Measurements from ENCODE around the gene M1AP. TPM values are rescaled to one million over a fixed set of nuclear protein-coding genes. Genes with fewer than 3 reads are reported as not detected.
A peak's percentile ranks its signal among the peaks of the same experiment; 100 is the strongest.

M1AP gene
- polyA plus RNA-seq, 1 donor (not counting 4 experiments of a cell fraction or from before 2014, with no cell fraction given) = 0.21 TPM

DNA sequence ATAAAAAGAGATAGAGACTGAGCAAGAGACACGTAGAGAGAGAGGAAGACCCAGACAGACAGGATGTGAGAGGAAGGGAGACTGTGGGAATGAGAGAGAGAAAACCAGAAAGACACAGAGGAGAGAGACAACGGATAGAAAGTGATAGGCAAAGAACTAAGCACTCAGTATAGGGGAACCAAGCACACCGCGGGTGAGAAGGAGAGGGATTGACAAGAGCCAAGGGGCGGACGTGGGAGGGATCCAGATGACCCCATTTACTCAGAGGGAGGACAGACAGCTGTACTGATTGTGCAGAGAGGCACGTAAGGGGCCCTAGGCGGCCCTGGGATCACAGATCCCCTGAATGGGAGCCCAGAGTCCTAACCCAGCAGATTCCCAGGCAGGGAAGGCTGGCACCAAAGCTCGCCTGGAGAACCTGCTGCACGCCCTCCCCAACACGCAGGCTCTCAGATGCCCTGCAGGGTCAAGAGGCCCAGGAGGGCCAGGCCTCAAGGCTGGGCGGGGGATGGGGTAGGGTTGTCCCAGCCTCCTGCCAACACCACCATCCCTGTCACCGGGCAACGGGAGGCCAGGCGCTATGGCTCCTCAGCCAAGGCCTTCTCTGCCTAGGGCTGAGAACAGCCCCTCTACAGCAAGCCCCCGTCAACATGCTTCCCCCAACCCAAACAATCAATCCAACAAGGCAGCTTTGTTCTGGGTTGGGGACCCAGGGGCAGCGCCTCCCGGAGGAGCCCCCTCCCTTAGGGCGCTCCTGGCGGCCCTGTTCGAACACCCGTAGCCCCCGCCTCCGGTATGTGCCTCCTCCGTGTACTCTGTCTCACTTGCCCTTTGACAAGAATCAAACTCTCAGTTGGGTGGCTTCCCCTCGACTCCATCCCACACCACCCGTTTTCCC is 95.0 kb downstream of the M1AP start:
- peak overlapping the region; percentile 77 for H3K4me2 ChIP-seq (ENCODE audit: control insufficient read depth, extremely low read depth, insufficient read depth, low read depth, low read length)
- no peak overlapping the region for H3K9ac ChIP-seq (ENCODE audit: control insufficient read depth, extremely low read depth, insufficient read depth, low read length)
- DNase-seq (ENCODE audit: low read depth, low spot score) (no peak), FAIRE-seq (no peak)
- dilution Hi-C loops (cut with MboI; ENCODE audit: extremely low pct_ligation_motif_present, low sequenced_read_pairs) = no loop called here
- no peaks in the 10 kb centered on the region for H3K9me1 ChIP-seq (ENCODE audit: control insufficient read depth, extremely low read depth, insufficient read depth, low read length)
- H3K27ac ChIP-seq (ENCODE audit: control insufficient read depth, insufficient read depth, low read length) = no peak overlapping the region
- H3K27me3 ChIP-seq (ENCODE audit: control insufficient read depth, extremely low read depth, insufficient read depth, low read length) = peaks cover 16% of the 10 kb centered on the region
- no peaks in the 10 kb centered on the region for H4K20me1 ChIP-seq (ENCODE audit: control insufficient read depth, extremely low read depth, insufficient read depth, low read length)
- no peaks in the 10 kb centered on the region for H3K79me2 ChIP-seq (ENCODE audit: control insufficient read depth, insufficient read depth, low read length)
- peaks cover 11% of the 10 kb centered on the region for H3K4me1 ChIP-seq (ENCODE audit: control insufficient read depth, extremely low read depth, insufficient read depth, low read length)
- TF ChIP-seq EZH2 (IDR thresholded peaks at IDR 0.05; ENCODE audit: low read length) = no peak
- TF ChIP-seq, protein P1, sequence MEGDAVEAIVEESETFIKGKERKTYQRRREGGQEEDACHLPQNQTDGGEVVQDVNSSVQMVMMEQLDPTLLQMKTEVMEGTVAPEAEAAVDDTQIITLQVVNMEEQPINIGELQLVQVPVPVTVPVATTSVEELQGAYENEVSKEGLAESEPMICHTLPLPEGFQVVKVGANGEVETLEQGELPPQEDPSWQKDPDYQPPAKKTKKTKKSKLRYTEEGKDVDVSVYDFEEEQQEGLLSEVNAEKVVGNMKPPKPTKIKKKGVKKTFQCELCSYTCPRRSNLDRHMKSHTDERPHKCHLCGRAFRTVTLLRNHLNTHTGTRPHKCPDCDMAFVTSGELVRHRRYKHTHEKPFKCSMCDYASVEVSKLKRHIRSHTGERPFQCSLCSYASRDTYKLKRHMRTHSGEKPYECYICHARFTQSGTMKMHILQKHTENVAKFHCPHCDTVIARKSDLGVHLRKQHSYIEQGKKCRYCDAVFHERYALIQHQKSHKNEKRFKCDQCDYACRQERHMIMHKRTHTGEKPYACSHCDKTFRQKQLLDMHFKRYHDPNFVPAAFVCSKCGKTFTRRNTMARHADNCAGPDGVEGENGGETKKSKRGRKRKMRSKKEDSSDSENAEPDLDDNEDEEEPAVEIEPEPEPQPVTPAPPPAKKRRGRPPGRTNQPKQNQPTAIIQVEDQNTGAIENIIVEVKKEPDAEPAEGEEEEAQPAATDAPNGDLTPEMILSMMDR (optimal IDR thresholded peaks at IDR 0.05 in 1 of 3, IDR thresholded peaks at IDR 0.05 in 1 of 3, conservative IDR thresholded peaks at IDR 0.05 in 1 of 3; ENCODE audit: extremely low read depth in 1 of 3, insufficient read depth in 2 of 3, low read length in 3 of 3) = no peak
- no peaks in the 10 kb centered on the region for H3K9me3 ChIP-seq (ENCODE audit: control insufficient read depth, low read depth, low read length)
- no peak overlapping the region for H3K4me3 ChIP-seq (ENCODE audit: control insufficient read depth in 2 of 3, extremely low read depth in 1 of 3, insufficient read depth in 2 of 3, low read depth in 1 of 3, low read length in 3 of 3)
- H2AFZ ChIP-seq (ENCODE audit: control insufficient read depth, low read length) = no peak overlapping the region
- no peaks in the 10 kb centered on the region for H3K36me3 ChIP-seq (ENCODE audit: control insufficient read depth in 2 of 2, extremely low read depth in 1 of 2, insufficient read depth in 2 of 2, low read length in 2 of 2)

DNA sequence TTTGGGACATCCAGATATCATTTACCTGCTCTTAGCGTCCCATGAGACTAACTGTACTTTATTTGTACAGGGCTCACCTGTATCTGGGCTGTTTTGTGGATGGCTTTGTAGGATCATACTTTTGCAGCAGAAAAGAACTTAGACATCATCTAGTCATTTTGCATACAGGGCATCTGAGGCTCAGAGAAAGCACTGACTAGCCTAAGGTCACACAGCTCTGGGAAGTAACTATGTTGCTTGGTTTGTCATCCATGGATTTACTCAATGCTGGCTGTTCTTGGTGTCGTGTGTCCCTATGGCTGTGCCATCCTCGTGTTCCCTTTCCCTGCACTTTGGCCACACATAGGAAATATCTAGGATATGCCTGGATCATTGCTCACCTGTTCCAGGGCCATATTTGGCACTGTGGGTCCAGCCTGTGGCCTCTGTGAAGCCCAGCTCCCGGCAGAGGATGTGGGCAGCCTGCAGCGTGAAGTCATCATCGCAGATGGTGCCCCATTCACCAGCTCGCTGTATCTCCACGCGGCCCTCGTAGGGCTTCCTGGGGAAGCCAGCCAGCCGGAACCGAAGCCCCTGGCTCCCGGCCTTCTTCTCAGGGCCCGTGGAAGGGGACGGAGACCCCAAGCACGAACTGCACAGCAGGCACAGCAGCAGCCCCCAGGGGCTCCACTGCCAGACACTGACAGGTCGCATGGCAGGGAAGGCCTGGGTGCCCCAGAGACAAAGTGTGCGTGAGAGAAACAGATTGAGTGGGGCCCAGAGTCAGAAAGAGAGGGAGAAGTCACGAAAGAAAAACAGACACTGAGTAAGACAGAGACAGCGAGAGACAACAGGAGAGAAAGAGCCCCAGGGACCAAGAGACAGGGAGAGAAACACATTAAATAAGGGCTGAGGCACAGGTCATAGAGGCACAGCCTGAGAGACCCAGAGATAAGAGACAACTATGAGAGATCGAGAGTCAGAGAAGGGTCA is 95.9 kb downstream of the M1AP start:
- Histone ChIP-seq H4K20me1 (ENCODE audit: control insufficient read depth, extremely low read depth, insufficient read depth, low read length) (no peaks in the 10 kb centered on the region), H2AFZ (ENCODE audit: control insufficient read depth, low read length) (no peak overlapping the region), H3K27ac (ENCODE audit: control insufficient read depth, insufficient read depth, low read length) (no peak overlapping the region), H3K9me3 (ENCODE audit: control insufficient read depth, low read depth, low read length) (no peaks in the 10 kb centered on the region), H3K27me3 (ENCODE audit: control insufficient read depth, extremely low read depth, insufficient read depth, low read length) (peaks cover 16% of the 10 kb centered on the region), H3K79me2 (ENCODE audit: control insufficient read depth, insufficient read depth, low read length) (no peaks in the 10 kb centered on the region), H3K4me3 (ENCODE audit: control insufficient read depth in 2 of 3, extremely low read depth in 1 of 3, insufficient read depth in 2 of 3, low read depth in 1 of 3, low read length in 3 of 3) (no peak overlapping the region), H3K9ac (ENCODE audit: control insufficient read depth, extremely low read depth, insufficient read depth, low read length) (no peak overlapping the region), H3K9me1 (ENCODE audit: control insufficient read depth, extremely low read depth, insufficient read depth, low read length) (no peaks in the 10 kb centered on the region), H3K4me1 (ENCODE audit: control insufficient read depth, extremely low read depth, insufficient read depth, low read length) (peaks cover 12% of the 10 kb centered on the region), H3K36me3 (ENCODE audit: control insufficient read depth in 2 of 2, extremely low read depth in 1 of 2, insufficient read depth in 2 of 2, low read length in 2 of 2) (no peaks in the 10 kb centered on the region), H3K4me2 (ENCODE audit: control insufficient read depth, extremely low read depth, insufficient read depth, low read depth, low read length) (no peak overlapping the region)
- TF ChIP-seq, protein P1 (optimal IDR thresholded peaks at IDR 0.05 in 1 of 3, IDR thresholded peaks at IDR 0.05 in 1 of 3, conservative IDR thresholded peaks at IDR 0.05 in 1 of 3; ENCODE audit: extremely low read depth in 1 of 3, insufficient read depth in 2 of 3, low read length in 3 of 3) = no peak
- TF ChIP-seq EZH2 (IDR thresholded peaks at IDR 0.05; ENCODE audit: low read length) = no peak
- FAIRE-seq = no peak
- dilution Hi-C loops (cut with MboI; ENCODE audit: extremely low pct_ligation_motif_present, low sequenced_read_pairs) = no loop called here
- DNase-seq (ENCODE audit: low read depth, low spot score) = no peak
